Breast epithelium (tissue), 3 donors: ENCODE data around the gene WAS.

Source experiments
- POLR2A ChIP-seq: fragments of 450-650 bp; IDR thresholded peaks from one replicate; pipeline ENCODE4 v1.6.1; 2016; ENCODE audit warnings: antibody characterized with exemption, mild to moderate bottlenecking, moderate library complexity
- POLR2AphosphoS5 ChIP-seq, 3 donors: sonication (generic); formaldehyde crosslinking; IDR thresholded peaks; one replicate each; pipeline ENCODE4 v1.6.1; 2017; ENCODE audit warnings: antibody characterized with exemption in 3 of 3

- TF ChIP-seq POLR2AphosphoS5 (IDR thresholded peaks at IDR 0.05), result no peak
- TF ChIP-seq POLR2A, result no peak
Observed at GRCh38 chrX:48694776-48695533, 11.4 kb downstream of the WAS start.
